Measurements from ENCODE around the gene THOC1.
"Not testable (repeated sequence)": the region's sequence is repeated elsewhere in the genome, so short reads cannot be mapped to it uniquely, and the experiment has no call there.

The THOC1 gene, protein sequence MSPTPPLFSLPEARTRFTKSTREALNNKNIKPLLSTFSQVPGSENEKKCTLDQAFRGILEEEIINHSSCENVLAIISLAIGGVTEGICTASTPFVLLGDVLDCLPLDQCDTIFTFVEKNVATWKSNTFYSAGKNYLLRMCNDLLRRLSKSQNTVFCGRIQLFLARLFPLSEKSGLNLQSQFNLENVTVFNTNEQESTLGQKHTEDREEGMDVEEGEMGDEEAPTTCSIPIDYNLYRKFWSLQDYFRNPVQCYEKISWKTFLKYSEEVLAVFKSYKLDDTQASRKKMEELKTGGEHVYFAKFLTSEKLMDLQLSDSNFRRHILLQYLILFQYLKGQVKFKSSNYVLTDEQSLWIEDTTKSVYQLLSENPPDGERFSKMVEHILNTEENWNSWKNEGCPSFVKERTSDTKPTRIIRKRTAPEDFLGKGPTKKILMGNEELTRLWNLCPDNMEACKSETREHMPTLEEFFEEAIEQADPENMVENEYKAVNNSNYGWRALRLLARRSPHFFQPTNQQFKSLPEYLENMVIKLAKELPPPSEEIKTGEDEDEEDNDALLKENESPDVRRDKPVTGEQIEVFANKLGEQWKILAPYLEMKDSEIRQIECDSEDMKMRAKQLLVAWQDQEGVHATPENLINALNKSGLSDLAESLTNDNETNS

DNA sequence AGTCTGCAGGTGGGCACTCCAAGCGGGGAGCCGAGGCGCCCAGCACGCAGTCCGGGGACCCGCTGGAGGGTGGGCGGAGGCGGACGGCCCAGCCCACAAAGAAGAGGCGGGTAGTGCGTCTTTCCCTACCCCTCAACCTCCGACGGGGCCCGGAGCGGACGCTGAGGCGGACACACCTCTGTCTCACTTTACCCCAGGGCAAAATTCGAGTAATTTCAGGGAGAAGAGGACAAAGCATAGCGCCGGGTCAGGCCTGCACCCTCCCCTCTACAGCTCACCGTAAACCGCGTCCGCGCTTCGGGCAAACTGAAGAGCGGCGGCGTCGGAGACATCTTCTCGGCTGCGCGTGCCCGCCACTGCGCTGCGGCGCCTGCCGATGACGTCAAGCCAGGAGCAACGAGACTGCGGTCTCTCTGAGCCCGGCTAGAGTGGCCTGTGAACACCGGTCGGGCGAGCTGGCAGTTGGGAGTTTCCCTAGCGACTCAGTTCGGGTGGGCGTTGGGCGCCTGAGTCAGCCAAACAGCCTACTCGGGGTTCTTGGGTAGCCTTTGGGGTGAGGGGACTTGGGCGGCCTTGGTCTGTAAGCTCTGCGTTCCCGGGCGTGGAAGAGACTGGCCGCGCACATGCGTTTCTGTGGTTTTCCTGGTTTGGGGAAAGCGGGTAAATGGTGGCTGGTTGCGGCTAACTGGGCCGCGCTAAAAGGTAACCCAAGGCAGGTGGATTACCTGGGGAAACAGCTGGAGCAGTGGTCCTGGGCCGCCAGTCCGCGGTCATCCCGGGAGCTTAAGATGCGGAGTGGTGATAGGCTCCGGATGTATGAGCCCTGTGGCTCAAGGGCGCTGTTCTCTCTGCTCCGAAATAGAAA is at the start of gene THOC1:
Gene THOC1, minus strand, starts transcription at position 360 of the 865 bp plus-strand sequence. Its CDS starts 28 bp downstream, at position 332.
- peak; percentile 96 for DNase-seq

DNA sequence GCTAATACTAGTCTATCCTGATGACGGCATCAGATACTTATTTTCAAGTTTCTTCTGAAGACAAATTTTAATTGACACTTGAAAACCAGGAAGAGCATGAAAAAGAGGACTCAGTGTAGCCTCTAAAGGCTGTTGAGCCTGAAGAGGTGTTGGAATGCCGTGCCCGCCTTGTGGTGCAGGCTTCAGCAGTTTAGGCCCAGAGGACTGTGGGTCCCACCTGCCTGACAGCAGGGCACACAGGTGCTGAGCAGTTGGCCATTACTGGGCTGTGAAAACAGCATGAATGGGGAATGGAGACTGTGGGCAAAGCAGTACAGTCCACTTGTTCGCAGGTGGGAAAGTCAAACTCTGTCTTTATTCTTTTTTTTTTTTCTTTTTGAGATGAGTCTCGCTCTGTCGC is 49.8 kb upstream of the THOC1 start:
- no peak for DNase-seq

DNA sequence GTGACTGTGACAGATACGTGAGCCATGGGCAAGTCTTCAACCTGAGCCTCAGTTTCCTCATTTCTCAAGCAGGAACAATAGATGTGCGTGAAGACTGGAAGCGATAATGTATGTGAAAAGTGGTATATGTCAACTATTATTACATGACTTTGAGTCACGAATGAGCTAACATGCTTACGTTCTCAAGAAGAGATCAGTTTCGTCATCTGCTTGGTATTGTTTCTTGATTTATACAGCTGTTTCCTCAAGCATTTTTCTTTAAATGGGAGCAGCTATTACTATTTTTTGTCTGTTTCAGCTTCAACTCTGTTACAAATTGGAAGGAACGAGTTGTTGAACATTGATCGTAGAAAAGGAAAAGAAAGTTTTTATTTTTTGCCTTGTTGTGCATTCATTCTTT is 48.5 kb upstream of the THOC1 start:
- DNase-seq = no peak

DNA sequence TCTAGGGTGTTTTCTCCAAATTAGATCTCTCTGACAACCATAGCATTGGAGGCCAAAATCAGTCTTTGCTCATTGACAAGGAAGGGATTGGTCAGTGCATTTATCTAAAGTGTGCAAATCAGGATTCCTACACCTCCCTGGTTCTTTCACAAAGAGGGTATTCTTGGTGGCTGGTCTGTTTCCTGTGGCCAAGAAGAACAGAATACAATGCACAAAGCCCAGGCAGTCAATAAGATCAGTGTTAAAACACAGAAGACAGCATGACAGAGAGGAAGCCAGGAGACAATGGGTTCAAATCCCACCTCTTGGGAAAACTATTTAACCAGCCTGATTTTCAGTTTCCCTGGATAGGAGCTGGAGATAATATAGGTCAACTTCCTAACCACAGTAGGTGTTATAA is 46.1 kb upstream of the THOC1 start:
- DNase-seq = no peak

DNA sequence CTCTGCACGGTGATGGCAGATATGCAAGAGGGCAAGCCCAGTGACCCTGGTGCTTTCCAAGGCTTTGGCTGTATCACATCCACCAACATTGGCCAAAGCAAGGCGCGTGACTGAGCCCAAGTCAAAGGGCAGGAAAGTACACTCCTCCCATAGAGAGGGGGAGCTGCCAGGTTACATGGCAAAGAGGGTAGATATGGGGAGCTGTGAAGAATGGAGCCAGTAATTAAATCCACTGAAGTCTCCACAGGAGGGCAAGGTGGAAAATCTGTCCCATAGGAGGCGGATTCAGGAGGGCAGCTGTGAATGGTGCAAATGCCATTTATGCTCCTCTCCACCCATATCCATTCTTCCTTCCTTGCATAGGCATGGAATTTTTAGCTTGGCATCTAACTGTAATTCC is 44.6 kb upstream of the THOC1 start:
- DNase-seq = no peak

DNA sequence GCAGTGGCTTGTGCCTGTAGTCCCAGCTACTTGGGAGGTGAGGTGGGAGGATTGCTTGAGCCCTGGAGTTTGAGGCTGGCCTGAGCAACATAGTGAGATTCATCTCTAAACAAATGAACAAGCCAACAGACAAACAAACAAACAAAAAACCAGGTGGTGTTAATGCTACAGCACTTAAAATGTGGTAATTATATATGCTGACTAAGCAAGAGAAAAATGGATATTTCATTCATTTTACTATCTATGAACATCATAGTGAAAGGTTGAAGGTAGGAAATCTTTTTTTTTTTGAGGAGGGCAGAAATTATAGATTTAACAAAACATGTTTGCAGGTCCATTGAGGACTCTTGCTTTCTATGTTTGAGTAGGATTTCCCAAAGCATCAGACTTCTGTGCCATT is 42.2 kb upstream of the THOC1 start:
- DNase-seq = no peak

DNA sequence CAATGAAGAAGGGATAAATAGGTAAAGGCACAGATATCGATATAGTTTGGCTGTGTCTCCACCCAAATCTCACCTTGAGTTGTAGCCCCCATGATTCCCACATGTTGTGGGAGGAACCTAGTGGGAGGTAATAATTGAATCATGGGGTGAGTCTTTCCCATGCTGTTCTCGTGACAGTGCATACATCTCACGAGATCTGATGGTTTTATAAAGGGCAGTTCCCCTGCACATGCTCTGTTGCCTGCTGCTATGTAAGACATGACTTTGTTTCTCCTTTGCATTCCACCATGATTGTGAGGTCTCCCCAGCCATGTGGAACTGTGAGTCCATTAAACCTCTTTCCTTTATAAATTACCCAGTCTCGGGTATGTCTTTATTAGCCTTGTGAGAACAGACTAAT is 40.2 kb upstream of the THOC1 start:
- not testable (repeated sequence) for DNase-seq

DNA sequence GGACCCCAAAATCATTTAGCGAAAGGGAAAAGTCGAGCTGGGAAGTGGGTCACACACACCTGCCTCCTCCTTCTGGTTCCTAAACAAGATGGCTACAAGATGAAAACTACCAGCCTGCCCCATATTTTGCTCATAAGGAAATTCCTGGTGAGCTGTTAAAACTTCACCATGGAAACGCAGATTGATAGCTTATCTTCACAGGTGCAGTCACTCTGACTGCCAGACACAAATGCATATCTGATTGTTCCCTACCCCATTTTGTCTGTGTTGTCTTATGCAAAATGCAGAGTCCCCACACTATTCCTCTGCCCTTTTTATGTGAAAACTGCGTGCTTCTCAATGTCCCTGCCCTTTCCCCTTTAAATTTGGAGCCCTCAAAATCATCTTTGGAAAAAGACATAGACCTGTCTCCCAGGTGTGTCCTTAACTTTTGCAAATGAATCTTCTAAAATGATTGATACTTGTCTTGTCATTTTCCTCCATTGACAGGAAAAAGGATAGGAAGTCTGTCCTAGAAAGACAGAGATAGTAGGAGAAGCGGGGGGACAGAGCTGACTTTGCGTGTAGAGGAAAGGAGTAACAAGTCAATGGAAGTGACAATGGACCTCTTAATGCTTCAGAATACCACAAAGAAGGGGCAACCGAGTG is 38.9 kb upstream of the THOC1 start:
- no peak for DNase-seq

DNA sequence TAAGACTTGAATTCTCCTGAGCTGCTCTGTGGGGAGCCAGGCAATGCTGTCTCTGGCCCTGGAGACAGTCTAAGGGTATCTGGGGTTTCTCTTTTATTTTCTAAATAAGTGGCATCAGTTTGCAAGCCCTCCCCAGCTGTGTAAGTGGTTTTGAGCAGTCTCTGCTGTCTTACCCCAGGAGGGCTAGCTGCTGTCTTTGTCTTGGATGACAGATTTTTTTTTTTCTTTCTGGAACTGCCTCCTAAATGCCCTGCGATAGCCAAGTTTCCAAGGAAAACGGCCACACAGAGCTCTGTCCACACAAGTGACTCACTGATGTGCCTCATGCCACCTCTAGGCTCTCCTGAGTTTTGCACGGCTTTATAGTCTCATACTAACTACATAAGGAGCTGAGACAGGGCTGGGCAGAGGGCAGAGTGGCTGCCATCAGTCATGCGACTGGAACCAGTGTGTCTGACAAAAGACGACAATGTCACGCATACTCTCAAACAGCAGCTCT is 37.2 kb upstream of the THOC1 start:
- no peak for DNase-seq

DNA sequence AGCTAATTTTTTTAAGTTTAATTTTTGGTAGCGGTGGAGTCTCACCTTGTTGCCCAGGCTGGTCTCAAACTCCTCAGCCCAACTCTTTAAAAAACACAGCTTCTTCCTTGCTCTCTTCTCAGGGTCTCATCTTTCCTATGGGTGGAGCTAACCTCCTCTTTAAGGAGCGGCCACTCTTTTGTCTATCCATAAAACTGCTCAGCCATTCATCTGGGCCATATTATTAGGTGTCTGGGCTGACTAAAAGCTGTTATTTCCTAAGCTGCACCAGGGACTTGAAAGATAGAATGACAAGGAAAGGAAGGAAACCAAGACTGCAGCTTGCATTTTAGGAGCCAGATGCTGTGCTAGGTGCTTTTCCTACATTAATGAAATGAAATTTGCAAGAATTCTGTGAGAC is 35.8 kb upstream of the THOC1 start:
- DNase-seq = no peak

DNA sequence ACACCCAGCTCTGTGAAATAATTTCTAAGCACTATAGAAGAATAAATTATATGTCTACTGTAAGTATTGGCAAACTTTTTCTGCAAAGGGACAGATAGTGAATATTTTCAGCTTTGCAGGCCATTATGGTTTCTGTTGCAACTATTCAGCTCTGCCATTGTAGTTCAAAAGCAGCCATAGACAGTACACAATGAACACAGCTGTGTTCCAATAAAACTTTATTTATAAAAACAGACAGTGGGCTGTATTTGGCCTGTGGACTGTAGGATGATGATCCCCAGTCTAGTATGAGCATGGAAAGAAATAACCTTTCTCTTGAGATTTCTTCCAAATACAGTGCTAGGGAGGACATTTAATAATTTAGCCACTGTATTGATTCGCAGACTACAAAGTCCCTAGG is 35.2 kb upstream of the THOC1 start:
- DNase-seq = no peak

DNA sequence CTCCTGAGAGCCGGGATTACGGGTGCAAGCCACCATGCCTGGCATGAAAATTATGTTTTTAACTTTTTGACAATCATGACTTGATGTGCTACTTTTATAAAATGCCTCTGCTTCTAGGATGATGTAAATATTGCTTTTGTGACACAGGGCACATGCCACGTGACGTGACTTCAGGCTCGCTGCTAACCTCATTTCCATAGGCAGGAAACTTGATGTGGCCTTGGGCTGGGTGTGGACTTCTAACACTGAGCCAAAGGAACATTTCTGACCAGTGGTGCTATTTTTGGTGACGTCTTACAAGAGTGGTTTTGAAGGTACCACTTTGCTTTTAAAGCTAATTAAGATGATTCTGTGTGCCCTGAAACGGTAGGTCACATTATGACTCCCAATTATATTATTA is 34.2 kb upstream of the THOC1 start:
- no peak for DNase-seq

DNA sequence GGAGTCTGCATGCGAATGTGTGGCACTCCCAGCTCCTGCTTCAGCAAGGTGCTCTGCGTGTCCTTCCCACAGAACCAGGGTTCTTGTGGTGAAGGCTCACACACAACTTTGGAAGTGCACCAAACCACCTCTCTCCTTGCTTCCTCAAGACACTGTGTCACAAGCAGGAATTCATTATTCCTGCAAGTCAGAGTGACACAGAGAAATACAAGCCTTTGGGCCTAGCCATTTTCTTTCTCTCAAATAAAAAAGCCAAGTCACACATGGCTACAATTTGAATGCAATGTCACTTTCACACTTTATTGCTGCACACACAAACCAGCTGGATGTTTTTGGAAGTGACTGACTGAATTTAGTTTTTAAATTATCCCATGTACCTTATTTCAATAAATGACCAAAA is 30.1 kb upstream of the THOC1 start:
- no peak for DNase-seq

DNA sequence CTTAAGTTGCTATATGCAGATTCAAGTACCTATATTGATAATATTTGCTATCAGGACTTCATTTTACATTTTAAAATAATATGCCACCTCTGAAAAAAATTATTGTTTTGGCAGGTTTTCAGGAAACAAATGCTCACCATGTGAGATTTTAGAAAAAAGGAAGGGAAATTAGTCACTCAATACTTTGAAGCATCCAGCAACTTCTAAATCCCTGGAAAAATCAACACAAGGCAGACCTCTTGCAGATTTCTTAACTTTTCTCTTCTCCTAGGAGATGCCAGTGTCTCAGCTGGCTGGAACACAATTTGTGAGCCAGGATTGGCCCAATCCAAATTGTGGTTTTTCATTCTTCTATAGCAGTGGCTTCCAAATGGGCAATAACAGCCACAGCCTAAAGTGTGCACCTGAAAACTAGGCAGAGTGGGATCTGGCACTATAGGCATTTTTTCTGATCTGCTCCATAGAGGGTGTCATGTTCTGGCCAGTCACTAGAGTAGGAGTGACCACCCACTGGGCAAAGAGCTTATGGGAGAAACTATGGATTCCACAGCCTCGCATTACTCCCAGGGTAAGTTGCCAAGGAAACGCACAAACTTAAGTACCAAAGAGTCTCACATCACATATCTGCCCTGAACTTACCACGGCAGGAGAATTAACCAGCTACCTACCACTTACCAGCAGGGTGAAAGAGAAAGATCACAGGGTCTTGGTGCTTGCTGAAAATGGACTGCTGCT is 28.1 kb upstream of the THOC1 start:
- no peak for DNase-seq

DNA sequence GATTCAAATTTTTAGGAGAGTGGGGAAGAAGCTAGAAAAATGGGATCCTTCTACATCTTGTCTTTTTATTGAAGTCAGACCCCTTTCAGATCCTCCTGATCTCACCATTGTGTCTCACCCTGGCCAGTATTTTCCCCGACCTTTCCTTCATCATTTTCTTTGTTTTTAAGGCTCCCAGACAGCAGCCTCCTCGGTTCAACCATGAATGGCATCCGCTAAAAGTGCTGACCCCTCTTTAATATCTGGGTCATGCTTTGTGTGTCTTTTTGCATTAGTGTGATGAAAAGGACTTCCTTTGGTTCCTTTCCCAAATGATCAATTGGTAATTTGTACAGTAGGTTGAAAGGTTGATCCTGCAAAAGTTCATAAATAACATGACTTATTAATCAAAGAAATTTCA is 26.7 kb upstream of the THOC1 start:
- no peak for DNase-seq

DNA sequence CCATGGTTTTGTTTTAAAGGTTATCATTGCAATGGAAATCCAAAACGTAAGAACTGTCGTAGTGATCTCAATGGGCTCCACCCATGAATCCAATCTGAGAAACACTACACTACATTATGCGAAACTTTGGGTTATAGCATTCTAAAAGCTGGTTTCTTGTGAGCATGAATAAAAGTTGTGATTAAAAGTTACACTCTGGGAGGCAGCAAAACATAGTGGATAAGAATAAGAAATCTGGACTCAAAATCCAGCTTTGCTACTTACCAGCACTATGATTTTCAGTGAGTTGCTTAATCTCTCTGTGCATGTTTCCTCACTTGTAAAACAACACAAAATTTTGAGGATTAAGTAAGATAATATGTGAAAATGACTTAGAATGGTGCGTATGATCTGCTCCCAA is 25.7 kb upstream of the THOC1 start:
- no peak for DNase-seq

DNA sequence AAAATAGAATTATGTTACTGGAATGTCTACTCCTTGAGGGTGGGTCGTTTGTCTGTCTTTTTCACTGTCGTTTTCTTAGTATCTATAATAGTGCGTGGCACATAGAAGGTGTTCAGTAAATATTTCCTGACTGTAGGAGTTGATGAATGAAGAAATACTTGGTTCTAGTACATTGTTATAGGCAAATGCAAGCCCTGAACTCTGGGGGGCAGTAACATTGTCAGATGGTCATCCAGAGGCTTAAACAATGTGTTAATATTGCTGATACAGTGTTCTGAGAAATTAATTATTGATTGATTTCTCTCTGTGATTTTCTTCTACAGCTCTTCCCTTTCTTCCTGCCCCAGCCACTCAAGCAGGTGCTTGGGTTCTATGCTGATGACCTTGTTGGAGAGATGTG is 24.4 kb upstream of the THOC1 start:
- DNase-seq = no peak

DNA sequence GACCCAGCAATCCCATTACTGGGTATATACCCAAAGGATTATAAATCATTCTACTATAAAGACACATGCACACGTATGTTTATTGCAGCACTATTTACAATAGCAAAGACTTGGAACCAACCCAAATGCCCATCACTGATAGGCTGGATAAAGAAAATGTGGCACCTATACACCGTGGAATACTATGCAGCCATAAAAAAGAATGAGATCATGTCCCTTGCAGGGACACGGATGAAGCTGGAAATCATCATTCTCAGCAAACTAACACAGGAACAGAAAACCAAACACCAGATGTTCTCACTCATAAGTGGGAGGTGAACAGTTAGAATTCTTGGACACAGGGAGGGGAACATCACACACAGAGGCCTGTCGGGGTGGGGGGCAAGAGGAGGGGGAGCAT is 22.1 kb upstream of the THOC1 start:
- not testable (repeated sequence) for DNase-seq

DNA sequence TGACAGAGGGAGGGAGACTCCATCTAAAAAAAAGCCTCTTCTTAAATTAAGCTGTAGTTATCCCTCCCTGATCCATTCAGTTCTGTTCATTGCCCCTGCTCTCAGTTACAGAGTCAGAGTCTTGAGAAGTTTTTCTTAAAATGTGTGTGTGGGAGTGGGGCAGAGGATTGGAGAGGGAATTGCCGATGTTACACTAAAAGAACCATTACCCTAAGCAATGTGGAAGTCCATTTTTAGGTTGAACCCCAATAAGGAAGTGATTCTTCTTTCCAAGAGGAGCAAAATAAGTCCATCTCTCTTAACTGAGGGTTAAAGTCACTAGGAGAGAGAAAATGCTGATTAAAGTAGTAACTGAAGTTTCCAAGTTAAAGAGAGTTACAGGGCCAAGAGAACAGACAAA is 21.2 kb upstream of the THOC1 start:
- DNase-seq = no peak

DNA sequence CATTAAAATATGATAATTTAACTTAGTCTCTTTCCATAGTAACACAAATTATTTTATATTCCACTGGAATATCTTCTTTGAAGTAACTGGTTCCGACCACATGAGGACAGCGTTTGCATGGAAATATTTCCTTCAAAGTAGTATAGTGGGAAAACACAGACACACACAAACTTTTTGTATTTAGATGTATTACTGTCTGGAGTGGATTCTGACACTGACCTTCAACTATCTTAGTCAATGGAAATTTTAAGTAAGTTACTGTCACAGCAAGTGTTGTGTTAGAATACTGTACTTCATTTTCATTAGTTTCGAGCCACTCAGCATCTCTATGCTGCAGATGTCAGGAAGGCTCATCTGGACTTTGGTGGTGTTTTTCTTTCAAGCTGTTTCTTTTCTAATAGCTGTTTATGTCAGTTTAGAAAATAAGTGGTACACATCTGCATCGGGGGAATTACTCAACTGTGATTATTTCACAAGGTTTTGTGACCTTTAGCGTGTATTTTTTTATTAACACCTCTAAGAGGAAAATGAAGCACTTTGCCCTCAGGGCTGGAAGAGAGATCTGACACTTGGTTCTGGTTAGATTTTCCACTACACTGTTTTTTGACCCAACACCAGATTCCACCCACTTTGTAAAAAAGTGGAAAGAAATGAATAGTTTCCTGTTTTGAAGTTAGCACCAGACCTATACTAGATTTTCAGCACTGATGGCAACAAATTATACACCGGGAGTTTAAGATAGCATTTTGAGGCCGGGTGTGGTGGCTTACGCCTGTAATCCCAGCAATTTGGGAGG is 18.9 kb upstream of the THOC1 start:
- no peak for DNase-seq

DNA sequence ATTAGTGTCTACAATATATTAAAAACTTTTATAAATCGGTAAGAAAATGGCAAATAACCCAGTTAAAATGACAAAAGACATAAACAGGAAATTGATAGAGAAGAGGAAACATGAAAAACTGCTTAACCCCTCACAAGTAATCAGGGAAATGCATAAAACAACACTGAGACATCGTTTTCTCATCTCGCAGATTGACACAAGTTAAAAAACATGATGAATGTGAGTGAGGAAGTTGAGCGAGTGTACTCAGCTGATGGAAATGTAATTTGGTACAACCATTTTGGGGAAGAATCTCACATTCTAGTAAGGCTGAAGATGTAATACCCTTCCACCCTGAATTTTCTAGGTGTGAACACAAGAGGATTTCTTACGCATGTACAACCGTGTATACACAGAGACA is 18.0 kb upstream of the THOC1 start:
- no peak for DNase-seq

Data from right hindlimb (tissue), 1 donor.